ENCODE measurements around the gene LRMDA.

Gene LRMDA

DNA sequence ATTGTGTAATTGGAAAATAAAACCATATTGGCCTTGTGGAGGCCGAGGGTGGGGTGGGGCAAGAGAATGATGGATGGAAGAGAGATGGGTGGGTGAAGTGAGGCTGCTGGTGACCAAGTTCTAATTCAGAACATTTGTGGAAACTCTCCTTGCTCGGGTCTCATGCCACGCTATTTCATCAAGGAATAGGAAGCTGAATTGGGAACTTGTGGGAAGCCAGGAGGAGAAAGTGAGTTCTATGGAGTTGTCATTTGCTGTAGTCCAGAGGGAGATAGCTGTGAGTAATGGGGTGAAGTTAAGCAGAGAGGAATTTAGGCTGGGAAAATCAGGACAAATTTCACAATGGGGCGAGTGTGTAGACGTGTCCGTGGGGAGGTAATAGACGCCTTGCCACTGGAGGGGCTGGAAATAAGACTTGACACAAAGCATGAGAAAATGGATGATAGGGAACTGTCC is 339.2 kb downstream of the LRMDA start:
- no peak for DNase-seq (ENCODE audit: low spot score)

DNA sequence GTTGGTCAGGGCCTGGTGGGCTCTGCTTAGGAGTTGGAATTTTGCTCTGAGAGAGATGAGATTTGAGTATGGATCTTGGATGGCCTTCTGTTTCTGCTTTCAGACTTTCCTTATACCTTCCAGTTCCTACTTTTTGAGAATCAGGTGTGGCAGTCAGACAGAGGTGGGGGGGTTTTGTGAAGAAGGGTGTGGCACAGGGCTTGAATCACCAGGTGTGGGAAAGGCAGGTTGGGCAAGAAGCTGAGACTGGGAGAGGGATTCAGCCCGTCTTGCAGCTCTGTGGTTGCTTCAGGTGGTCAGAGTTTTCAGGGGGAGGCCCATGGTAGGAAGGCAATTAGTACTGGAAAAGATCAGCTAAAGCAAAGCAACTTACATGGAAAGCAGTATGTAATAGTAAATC is 340.2 kb downstream of the LRMDA start:
- DNase-seq (ENCODE audit: low spot score): no peak

DNA sequence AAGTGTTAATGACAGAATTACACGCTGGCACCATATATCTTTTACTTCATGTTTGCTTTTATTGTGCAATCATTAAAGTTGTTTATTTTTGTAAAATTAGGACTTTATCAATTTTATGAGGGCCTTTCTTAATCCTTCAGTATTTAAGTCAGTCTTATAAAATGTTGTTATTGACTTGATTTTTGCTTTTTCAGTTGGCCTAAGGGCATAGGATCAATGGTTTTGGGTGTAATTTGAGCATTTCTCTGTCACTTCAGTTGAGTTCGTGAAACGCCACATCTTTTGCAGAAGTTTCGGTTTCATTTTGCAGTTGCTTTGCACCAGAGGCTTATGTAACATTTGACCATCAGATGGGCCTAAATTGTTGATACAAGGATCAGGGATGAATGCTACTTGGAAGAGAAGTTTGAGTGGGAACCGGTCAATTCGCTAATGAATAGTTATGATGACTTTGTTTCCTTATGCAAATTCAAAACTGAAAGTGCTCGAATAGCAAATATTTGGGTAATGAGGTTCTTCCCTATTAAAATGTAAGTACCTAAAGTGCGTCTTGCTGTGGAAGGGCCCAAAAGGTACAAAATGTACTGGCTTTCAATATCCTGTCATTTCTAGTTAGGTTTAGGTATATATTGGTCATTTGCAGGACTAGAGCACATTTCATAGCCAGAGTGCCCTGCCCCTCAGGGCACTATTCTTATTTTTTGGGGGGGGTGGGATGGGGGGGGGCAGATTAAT is 340.9 kb downstream of the LRMDA start:
- DNase-seq (ENCODE audit: low spot score): no peak

DNA sequence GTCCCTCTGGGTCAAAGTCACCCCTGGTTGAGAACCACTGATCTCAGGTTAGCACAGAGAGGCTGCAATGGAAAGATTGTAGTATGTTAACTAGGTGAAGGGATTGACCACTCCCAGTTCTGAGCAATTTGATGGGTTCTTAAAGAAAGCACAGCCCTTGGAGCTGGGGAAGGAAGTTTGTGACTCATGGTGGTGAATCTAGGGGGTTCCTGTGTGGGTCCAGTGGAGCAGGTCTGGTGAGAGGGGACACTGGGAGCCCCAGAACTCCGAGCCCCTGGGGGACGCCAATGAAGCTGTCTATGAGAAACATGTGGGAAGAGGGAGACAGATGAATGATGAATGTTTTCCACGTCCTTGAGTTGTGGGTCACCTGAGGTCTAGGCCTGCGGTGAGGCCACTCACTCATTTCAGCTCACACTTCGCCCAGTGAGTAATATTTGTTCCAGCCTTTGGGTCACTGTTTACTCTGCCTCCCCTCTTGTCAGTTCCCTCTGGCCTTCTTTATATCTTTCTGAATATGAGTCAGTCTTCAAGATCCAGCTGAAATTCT is 341.9 kb downstream of the LRMDA start:
- no peak for DNase-seq (ENCODE audit: low spot score)

DNA sequence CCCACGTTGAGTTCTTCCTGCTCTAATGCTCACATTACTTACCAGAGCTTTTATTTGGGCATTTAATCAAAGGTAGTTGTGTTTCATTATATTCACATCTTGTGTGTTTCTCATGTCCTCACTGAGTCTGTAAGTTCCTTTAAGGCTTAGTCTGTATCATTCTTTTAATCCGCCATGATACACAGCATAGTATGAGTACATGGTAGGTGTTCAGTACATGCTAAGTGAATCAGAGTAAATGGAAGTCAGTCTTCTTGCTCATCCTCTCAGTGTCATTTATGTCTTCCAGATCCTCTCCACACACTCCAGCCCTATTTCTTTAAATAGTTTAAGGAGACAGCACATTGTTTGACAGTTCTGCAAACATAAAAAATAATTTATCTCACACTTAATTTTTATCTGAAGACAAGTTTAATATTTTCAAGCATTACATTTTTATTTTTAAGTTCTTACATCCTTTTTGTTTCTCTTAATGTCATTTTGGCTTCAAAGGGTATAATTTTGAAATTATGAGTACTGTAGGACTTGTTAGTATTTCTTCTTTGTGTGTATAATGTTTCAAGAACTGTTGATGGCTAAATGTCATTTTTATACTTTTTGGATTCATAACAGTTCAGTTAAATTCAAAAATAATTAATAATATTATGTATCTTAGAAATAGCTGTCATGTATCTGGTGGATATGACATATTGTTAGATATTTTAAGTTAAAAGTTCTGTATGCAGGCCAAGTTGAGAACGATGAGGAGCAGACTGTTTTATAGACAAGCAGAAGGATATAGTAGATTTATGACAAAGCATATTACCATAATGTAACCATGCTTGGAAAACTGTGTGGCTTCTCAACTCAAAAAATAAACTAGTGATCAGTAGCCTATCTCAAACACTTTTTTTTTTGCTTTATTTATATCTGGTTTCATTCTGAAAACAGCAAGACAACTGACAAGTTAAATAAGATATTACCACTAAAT is 342.7 kb downstream of the LRMDA start:
- DNase-seq (ENCODE audit: low spot score): no peak

DNA sequence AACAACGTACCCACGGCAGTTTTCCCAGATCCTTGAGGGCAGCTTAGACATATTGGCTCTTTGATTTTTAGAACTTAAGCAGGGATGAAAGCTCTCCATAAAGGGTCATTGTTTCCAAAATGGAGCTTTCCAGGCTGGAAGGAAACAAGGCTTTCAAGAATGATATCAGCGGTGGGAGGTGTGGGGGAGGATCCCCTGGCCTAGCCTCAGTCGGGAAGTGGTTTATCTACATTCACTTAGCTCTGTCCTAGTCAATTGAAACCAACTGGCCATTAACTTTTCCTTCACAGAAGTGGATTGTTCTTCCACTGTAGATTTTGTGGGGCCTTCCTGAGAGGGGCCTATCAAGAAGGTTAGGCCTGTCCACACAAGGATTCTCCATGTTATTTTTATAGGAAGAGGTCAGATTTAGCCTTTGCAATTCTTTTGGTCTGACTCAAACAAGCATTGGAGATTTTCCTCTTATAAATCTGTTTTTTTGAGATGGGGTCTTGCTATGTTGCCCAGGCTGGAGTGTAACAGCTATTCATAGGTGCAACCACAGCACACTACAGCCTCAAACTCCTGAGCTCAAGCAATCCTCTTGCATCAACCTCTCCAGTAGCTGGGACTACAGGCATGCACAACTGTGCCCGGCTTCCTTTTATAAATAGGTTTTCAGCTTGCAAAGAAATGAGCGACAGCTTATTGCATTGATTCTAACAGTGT is 343.5 kb downstream of the LRMDA start:
- DNase-seq (ENCODE audit: low spot score): no peak

DNA sequence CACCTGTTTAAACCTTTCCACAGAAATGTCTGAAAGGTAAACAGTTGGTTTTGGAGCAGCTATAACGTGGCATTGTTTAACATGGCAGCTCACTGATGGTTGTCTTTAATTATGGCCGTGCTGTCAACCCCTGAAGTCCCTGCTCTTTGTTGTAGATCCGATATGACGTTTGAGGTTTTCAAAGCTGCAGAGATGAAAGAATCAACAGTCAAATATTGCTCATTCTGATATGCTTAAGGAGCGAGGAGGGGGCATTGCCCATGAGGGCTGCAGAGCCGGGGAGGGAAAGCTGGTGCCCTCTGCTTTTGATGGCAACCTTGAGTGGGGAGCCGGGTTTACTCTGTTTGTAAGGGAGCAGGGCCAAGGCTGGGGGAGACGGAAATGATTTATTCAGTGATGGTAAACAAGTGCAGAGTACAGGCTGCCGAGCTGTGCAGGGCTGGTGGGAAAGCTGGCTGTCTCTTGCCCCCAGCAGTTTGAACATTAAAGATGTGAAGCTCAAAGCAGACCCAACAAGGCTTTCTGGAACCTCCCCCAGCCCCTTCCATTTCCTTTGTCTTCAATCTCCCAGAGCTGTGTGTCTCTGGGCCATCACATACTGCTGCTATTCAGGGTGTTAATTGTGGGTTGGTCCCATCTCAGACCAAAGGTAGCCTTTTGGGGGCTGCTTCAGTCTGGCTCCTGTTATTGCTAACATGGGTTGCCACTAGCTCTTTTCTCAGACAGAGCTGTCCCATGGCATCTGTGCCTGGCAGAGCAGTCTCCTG is 345.5 kb downstream of the LRMDA start:
- no peak for DNase-seq (ENCODE audit: low spot score)

DNA sequence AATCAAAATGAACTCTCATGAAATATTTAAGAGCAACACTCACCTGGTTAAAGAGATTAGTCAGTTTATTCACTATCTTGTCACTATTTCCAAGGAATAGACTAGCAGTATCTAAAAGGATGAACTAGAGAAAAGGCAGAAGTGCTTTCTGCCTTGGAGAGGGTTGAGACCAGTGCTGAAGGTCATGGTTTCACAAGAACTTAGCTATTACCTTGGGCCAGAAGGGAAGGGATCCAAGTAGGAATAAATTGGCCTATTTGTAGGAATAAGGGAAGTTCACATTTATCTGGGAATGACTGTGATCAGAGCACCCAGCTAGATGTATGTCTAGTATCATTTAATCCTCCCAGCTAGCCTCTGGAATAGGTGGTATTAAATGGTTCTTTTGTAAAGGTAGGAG is 347.2 kb downstream of the LRMDA start:
- no peak for DNase-seq (ENCODE audit: low spot score)

DNA sequence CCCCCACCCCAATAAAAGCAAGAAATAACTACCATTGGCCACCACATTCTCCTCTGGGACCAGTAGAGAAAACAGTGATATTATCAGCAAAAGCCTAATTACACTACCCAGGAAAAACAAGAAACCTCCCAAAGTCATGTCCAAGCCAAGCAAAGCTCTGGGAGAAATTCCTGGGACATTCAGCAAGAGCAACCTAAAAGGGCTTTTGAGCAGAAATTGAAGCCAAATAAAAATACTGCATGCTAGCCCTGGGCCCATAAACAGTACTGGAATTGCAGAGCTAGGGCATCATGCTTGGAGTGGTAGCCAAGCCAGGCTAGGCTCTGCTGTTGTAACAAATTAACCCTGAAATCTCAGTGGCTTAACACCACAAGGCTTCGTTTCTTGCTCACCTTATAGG is 347.9 kb downstream of the LRMDA start:
- DNase-seq (ENCODE audit: low spot score): no peak

DNA sequence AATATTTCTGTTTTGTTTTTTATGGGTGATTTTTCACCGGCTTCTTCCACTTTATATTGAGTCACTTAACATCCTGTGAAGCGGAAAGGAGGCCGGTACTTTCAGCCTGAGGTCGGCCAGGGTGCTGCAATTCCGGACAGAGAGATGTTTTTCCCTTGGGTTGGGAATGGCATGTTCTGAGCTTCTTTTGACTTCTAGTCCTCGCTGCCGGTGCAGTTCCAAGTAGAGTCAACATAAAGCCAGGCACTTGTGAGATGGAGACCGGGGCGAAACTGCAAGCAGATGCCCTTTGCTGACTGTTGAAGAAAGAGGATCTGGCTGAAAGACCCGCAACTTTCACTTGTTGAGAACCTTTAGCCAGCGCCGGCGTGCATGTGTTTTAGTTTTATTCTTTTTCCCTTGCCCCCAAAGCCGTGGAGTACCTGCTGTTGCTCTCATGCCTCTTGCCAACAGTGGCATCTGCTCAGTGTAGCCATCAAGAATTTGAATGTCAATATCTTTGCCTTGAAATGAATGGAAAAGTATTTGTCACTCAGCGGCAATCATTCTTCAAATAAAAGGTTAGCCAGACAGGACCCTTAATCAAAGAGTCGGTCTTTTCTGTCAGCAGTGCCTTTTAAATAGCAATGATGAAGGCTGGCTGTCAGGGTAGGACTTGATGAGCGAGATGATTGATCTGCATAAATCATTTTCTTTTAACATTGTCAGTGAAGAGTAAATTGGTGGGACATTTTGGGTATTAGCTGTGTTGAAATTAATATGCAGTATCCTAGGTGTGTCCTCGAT is 351.2 kb downstream of the LRMDA start:
- no peak for DNase-seq (ENCODE audit: low spot score)

DNA sequence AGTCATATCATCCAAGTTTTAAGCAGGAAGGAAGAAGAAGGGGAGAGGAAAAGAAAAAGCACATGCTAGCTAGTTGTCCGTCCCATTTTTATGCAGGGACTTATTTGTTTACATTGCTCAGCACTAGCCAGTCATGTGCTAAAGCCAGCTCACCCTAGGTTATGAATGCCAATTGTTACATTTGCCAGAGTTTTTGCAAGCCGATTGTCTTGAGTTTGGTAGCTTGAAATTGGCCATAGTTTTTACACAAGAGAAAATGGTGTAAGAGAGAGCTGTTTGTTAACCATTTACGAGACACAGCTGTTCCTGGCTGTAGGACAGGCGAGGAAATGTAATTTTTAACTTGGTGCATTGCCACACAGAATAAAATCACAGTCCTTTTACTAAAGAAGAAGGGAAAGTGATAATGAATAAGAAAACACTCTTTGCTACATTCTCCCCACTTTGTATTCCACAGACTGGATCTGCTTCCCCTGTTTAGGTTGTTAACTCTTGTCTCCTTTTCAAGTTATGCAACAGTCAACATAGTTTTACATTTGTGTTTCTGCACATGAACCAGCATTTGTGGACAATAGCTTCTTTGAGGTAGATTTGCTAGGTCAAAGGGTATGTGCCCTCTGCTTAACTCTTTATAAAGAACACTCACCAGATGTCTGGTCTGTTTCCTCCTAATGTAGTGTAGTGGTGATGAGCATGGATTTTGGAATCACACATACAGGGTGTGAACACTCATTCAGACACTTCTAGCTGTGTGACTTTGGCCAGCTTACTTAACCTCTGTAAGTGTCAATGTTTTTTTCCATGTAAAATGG is 357.2 kb downstream of the LRMDA start:
- no peak for DNase-seq (ENCODE audit: low spot score)

DNA sequence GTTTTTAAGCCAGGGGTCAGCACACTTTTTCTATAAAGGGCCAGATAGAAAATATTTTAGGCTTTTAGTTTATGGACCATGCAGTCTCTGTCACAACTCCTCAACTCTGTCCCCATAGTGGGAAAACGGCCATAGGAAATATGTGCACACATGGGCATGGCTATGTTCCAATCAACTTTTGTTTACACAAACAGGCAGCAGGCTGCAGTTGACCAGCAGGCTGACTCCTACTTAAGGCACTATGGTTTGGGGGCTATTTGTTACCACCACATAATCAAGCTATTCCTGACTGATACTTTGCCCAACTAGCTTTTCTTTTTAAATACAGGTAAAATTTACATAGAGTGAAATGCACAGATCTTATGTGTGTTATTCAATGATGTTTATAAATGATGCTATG is 362.4 kb downstream of the LRMDA start:
- no peak for DNase-seq (ENCODE audit: low spot score)

DNA sequence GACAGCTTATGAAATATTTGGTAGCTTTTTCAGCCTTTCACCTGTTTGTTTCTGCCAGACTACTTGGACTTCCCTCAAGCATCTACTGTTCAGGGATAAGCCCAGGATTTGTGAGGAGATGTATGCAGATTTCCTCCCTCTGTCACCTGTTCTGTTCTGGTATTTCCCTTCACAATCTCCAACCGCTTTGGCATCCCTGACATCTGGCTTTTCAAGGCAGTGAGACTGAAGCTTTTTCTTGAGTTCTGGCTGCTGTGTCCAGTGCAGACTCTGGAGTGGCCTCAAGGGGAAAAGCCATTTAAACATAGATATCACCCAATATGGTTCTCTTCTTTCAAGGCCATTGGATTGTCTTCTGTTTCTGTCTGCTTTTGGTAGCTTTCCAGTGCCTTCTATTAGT is 369.7 kb downstream of the LRMDA start:
- no peak for DNase-seq (ENCODE audit: low spot score)

DNA sequence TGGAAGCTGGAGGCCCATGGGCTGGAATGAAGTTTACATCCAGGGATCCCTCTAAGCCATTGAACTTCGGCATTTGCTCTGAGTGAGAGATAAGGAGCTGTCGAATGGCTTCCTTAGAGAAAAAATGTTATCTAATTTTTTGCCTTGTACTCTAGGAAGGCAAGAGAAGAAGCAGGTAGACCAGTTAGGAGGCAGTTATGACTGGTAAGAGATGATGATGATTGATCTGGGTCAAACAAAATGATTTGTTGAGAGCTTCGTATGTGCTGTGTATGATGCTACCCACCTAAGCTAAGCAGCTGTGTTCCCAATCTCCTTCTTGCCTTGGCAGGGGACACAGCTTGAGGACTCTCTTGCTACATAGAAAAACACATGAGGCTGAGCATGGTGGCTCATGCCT is 370.2 kb downstream of the LRMDA start:
- no peak for DNase-seq (ENCODE audit: low spot score)

DNA sequence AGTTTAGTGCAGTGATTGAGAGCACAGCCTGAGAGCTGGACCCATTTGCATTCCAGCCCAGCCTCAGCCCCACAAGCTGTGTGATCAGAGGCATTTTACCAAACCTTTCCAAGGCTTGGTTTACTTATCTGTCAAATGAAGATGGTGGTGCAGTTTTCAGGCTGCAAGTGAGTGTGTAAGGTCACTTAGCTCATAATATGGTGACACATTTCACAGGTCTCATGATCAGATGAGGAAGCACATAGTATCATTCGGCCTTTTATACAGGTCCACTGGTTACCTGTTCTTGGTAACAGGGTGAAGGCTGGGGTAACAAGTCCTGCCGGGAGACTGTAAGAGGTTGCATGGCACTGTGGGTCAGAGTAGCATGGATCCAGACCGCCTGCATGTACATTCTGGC is 371.7 kb downstream of the LRMDA start:
- DNase-seq (ENCODE audit: low spot score): no peak

DNA sequence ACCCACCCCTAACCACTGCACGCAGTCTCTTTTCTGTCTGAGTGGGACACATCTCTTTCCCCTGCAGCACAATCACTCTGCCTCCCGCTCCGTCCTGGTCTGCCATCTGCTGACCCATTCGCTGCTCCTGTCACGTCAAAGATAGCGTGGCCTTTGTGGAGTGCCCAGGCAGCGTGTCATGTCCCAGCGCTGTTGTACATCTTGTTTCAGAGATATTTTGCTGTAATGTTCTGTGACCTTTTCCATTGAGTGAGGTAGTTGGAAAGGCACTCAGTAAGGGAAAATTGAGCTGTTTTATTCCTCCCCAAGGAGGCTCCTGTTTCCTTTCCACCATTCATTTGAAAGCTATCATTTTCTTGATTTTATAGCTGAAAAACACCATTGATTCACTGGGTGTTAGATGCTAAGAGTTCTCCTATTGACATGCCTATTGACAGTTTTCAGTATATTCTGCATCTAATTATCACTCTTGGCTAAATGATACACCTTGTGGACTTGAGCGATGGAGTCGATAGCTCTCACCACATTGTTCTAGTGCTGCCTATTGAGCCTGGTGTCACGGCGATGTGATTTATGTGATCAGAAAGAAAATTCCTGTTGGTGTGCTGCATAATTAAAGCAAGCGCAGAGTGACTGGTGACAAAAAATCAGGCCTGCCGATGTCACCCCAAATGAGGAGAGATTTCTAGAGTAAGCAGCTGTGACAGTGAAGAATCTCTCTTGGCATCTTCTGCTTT is 372.6 kb downstream of the LRMDA start:
- DNase-seq (ENCODE audit: low spot score): no peak

DNA sequence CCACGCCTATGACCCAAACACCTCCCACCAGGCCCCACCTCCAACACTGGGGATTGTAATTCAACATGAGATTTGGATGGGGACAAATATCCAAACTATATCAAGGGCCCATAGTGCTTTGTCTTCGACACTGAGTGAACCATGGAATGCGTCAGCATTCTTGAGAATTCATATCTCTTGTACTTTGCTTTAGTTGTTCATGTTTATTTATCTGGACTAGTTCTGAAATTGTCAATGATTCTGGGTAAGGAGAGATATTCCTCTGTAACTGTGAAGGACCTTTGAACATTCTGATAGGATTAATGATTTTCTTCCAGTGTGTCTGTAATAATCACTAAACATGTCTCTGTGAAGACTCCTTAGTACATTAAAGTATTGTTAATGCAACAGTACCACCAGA is 374.8 kb downstream of the LRMDA start:
- no peak for DNase-seq (ENCODE audit: low spot score)

DNA sequence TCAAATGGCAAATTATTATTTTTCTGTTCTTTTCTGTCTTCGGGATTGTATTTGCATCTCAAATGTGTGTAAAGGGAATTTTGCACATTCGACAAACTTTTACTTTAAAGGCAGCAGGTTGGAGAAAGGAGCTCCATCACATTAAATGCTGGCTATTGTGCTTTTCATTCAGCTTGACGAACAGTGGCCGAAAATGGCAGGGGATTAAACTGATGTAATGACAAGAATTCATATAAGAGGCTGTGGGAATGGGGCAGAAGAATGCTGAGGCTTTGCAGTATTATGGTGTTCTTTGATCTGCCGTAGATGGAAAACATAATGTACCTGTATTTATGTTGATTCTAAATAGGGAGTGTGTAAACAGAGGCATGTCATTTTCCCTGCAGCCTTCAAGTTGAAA is 376.0 kb downstream of the LRMDA start:
- no peak for DNase-seq (ENCODE audit: low spot score)

DNA sequence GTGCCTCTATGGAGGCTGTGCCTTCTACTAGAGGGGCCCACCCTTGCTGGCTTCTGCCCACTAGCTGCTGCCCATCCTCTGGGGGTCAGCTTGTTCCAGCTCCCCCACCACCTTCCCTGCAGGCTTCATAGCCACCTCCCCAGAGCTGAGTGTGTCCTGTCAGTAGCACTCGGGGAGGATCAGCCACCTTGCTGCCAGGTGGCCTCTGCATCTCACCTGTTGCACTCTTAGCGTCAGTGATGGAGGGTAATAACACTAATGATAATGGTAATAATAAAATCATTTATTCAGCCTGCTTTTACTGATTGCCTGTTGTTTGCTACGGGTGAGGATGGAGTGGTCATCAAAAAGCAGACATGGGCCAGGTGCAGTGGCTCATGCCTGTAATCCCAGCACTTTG is 377.6 kb downstream of the LRMDA start:
- no peak for DNase-seq (ENCODE audit: low spot score)
